OCI-LY7 (cell line): ENCODE measurements around the gene IQSEC1. TPM values are rescaled to one million over a fixed set of nuclear protein-coding genes. Genes with fewer than 3 reads are reported as not detected.

Experiments used
- BruUV-seq: library from RNA; stranded (reverse); fragments of 400-500 nt; replicated peaks from 2 replicates; lab custom pipeline; 2021; lab: Mats Ljungman, UMichigan
- CTCF ChIA-PET: fragments of 300-600 bp; sonication (Branson Sonifier 250); formaldehyde crosslinking; loops from one replicate; lab custom pipeline; 2022; ENCODE audit warnings: antibody characterized with exemption; ENCODE audit not compliant: unreplicated experiment; lab: Charles Lee
- POLR2A ChIA-PET: fragments of 300-600 bp; sonication (Branson Sonifier 250); formaldehyde crosslinking; loops from one replicate; lab custom pipeline; 2022; ENCODE audit warnings: antibody characterized with exemption; lab: Charles Lee
- DNase-seq: peaks from one replicate; pipeline ENCODE4 v3.0.0-alpha.2; 2015; ENCODE audit warnings: low spot score
- H2AFZ ChIP-seq: fragments of 200-600 bp; sonication (generic), shearing (Covaris generic); 2 replicates; pipeline ENCODE4 v1.6.1; 2014; ENCODE audit warnings: mild to moderate bottlenecking, antibody characterized with exemption, low read length, moderate library complexity
- H3K27ac ChIP-seq: fragments of 200-600 bp; sonication (generic); 2 replicates; pipeline ENCODE4 v1.5.1; 2014; ENCODE audit warnings: mixed run types, low read depth, mild to moderate bottlenecking, moderate library complexity, low read length, inconsistent platforms; ENCODE audit not compliant: poor library complexity, severe bottlenecking
- H3K36me3 ChIP-seq: fragments of 200-600 bp; sonication (generic); 2 replicates; pipeline ENCODE4 v1.6.1; 2014; ENCODE audit warnings: mild to moderate bottlenecking, antibody characterized with exemption, low read length, moderate library complexity, mixed read lengths; ENCODE audit not compliant: insufficient read depth
- H3K4me1 ChIP-seq: fragments of 200-600 bp; sonication (generic); 2 replicates; pipeline ENCODE4 v1.5.1; 2014; ENCODE audit warnings: mild to moderate bottlenecking, low read length; ENCODE audit not compliant: insufficient read depth, poor library complexity, severe bottlenecking
- H3K4me2 ChIP-seq: fragments of 200-600 bp; sonication (generic); 2 replicates; pipeline ENCODE4 v1.6.1; 2014; ENCODE audit warnings: mild to moderate bottlenecking, low read length
- H3K4me3 ChIP-seq: fragments of 200-600 bp; sonication (generic); 2 replicates; pipeline ENCODE4 v1.5.1; 2014; ENCODE audit warnings: mild to moderate bottlenecking, low read depth, low read length; ENCODE audit not compliant: poor library complexity, severe bottlenecking
- H3K79me2 ChIP-seq: fragments of 200-600 bp; sonication (generic); 2 replicates; pipeline ENCODE4 v1.6.1; 2016; ENCODE audit warnings: low read depth, mild to moderate bottlenecking, low read length, moderate library complexity, mixed read lengths; ENCODE audit not compliant: insufficient read depth
- H3K9me2 ChIP-seq: fragments of 200-600 bp; sonication (generic); 2 replicates; pipeline ENCODE4 v1.6.1; 2016; ENCODE audit warnings: mild to moderate bottlenecking, low read length, mixed read lengths; ENCODE audit not compliant: insufficient read depth
- H3K9me3 ChIP-seq: fragments of 200-600 bp; sonication (generic); 2 replicates; pipeline ENCODE4 v1.6.1; 2014; ENCODE audit warnings: mild to moderate bottlenecking, mixed run types, low read length, mixed read lengths
- H4K20me1 ChIP-seq: fragments of 200-600 bp; sonication (generic); 2 replicates; pipeline ENCODE4 v1.6.1; 2014; ENCODE audit warnings: mild to moderate bottlenecking, antibody characterized with exemption, low read length, moderate library complexity, mixed read lengths; ENCODE audit not compliant: insufficient read depth
- CTCF ChIP-seq: fragments of 200-600 bp; sonication (generic); conservative IDR thresholded peaks from 2 replicates; pipeline ENCODE4 v1.5.1; 2014; ENCODE audit warnings: mild to moderate bottlenecking, antibody characterized with exemption, low read length, moderate library complexity, mixed read lengths
- EZH2phosphoT487 ChIP-seq: fragments of 200-600 bp; sonication (generic); IDR thresholded peaks from 2 replicates; pipeline ENCODE4 v1.6.1; 2018; ENCODE audit warnings: low read depth, borderline replicate concordance, mild to moderate bottlenecking, mixed run types, antibody characterized with exemption, low read length, moderate library complexity, mixed read lengths
- intact Hi-C: fragments of 100-400 bp; cut with micrococcal nuclease; formaldehyde crosslinking; loops from one replicate; pipeline ENCODE4 v1.10.0; 2022; ENCODE audit not compliant: unreplicated experiment
- total RNA-seq, 2 experiments: library from RNA; depleted of rRNA in 1 of 2; stranded (reverse); fragments of >200 nt in 1 of 2; shearing (Covaris generic) in 1 of 2; gene quantifications; 2 replicates each; pipeline ENCODE4 v1.2.3, GENCODE V29; 2014 to 2022

The IQSEC1 gene
- total RNA-seq, 2 experiments from 2014 or later = 25.2 to 70.1 TPM

- BruUV-seq = no TSS peak
- CTCF ChIA-PET = no interaction called here
- peaks cover 43% of the 10 kb centered on the region; the same call in 1 of the 2 replicates for H3K79me2 ChIP-seq
- H3K4me2 ChIP-seq = no peak overlapping the region
- peaks cover 3% of the 10 kb centered on the region; the same call in 1 of the 2 replicates for H3K9me3 ChIP-seq
- intact Hi-C loops = no loop called here
- no peak overlapping the region for H2AFZ ChIP-seq
- no peaks in the 10 kb centered on the region for H3K9me2 ChIP-seq
- H3K4me1 ChIP-seq = peaks cover 55% of the 10 kb centered on the region
- POLR2A ChIA-PET = no interaction called here
- no peak for DNase-seq
- H3K36me3 ChIP-seq = peaks cover 11% of the 10 kb centered on the region; the same call in 1 of the 2 replicates
- H4K20me1 ChIP-seq = peaks cover 8% of the 10 kb centered on the region; the same call in 1 of the 2 replicates
- TF ChIP-seq EZH2phosphoT487 = no peak
- no peak overlapping the region for H3K27ac ChIP-seq
- H3K4me3 ChIP-seq = no peak overlapping the region
Measured at GRCh38 chr3:12986031-12986430, 87.2 kb downstream of the IQSEC1 start.

- no peaks in the 10 kb centered on the region for H3K9me2 ChIP-seq
- peaks cover 13% of the 10 kb centered on the region; the same call in 1 of the 2 replicates for H4K20me1 ChIP-seq
- no peak overlapping the region for H2AFZ ChIP-seq
- intact Hi-C loops = no loop called here
- H3K36me3 ChIP-seq = peaks cover 11% of the 10 kb centered on the region; the same call in 1 of the 2 replicates
- H3K27ac ChIP-seq = no peak overlapping the region
- no peak overlapping the region for H3K4me3 ChIP-seq
- CTCF ChIA-PET = interaction anchor here (0.7 kb wide), 1 partner anchor 10 kb away, joined by 4 read pairs; no protein-coding TSS in a partner anchor
- TF ChIP-seq EZH2phosphoT487 (no peak), CTCF (no peak)
- H3K4me1 ChIP-seq = peaks cover 55% of the 10 kb centered on the region
- BruUV-seq = no TSS peak
- POLR2A ChIA-PET = interaction anchor here (0.6 kb wide), 1 partner anchor 191 kb away, joined by 4 read pairs; no protein-coding TSS in a partner anchor
- peaks cover 44% of the 10 kb centered on the region; the same call in 1 of the 2 replicates for H3K79me2 ChIP-seq
- peaks cover 3% of the 10 kb centered on the region; the same call in 1 of the 2 replicates for H3K9me3 ChIP-seq
- H3K4me2 ChIP-seq = no peak overlapping the region
- DNase-seq = no peak
Measured at GRCh38 chr3:12985148-12985547, 88.1 kb downstream of the IQSEC1 start.

DNA sequence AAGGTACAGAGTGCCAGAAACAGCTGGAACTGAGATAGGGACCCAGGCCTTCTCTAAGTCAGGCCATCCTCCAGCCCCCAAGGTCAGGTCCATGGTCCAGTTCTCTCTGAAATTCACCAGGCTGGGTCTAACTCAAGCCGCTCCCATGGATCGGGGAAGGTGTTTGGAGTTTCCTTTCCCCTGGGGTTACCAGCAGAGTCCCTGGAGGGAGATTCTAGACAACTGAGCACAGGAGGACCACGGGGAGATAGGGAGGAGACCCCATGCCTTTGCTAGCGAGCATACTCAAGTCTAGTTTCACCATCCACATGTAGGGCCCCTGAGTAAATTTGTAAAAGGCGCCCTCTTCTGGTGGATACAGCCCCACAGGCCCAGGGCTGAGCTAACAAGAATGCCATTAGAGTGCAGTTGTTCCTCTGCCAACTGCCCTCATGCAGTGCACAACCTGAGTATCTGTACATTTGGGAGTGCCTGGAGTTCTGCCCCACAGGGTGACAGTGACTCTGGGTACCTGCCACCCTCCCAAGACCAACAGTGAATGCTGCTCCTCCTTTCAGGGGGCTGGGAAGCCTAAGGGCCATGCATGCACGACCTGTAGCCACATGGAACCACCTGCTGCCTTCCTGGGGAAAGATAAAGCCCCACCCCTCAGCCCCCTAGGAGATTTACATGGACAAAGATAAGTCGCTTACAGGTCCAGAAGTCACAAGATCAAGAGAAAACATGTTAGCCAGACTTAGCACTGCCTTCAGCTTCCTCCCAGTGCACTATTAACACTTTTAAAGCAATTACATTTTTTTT lies 89.0 kb downstream of the IQSEC1 start:
- ChIA-PET CTCF (interaction anchor here (0.5 to 2.2 kb wide), 3 partner anchors 11 to 37 kb away, joined by 4 to 8 read pairs (median 7); no protein-coding TSS in a partner anchor), POLR2A (interaction anchor here (0.5 to 0.7 kb wide), 3 partner anchors 47 to 285 kb away, joined by 3 to 4 read pairs (median 3); no protein-coding TSS in a partner anchor)
- Histone ChIP-seq H3K9me3 (peaks cover 3% of the 10 kb centered on the region; the same call in 1 of the 2 replicates), H4K20me1 (peaks cover 13% of the 10 kb centered on the region; the same call in 1 of the 2 replicates), H3K4me1 (peaks cover 51% of the 10 kb centered on the region), H3K79me2 (peaks cover 44% of the 10 kb centered on the region; the same call in 1 of the 2 replicates), H3K9me2 (no peaks in the 10 kb centered on the region), H3K4me2 (peak overlapping the region; percentile 23; the same call in 1 of the 2 replicates), H3K4me3 (no peak overlapping the region), H3K27ac (peak overlapping the region; percentile 14), H2AFZ (no peak overlapping the region), H3K36me3 (peaks cover 16% of the 10 kb centered on the region; the same call in 1 of the 2 replicates)
- peak; percentile 93 for TF ChIP-seq CTCF
- no peak for TF ChIP-seq EZH2phosphoT487
- BruUV-seq = no TSS peak
- intact Hi-C loops = loop anchor here (5.0 kb wide), 1 partner anchor 82 kb away; no protein-coding TSS in a partner anchor
- peak; percentile 77 for DNase-seq
